SK-N-SH (cell line): ENCODE measurements around the gene CPSF4. TPM values are rescaled to one million over a fixed set of nuclear protein-coding genes. Genes with fewer than 3 reads are reported as not detected.

Experiments
- CTCF ChIA-PET: fragments of 300-600, 350-600 bp; formaldehyde crosslinking; extraction: SDS; loops from one replicate; lab custom pipeline; 2021; lab: Yijun Ruan, JAX
- POLR2A ChIA-PET: fragments of 350-600 bp; sonication (Branson Sonifier 250); formaldehyde crosslinking; extraction: SDS; loops from one replicate; lab custom pipeline; 2020; ENCODE audit warnings: antibody characterized with exemption, inconsistent platforms; lab: Yijun Ruan, JAX
- DNase-seq: peaks from one replicate; pipeline ENCODE4 v3.0.0; 2012
- H2AFZ ChIP-seq: fragments of 200-600 bp; sonication (generic); 2 replicates; pipeline ENCODE4 v1.8.1; 2016; ENCODE audit warnings: antibody characterized with exemption, mild to moderate bottlenecking, low read depth
- H3F3A ChIP-seq: fragments of 200-600 bp; sonication (generic); replicated peaks from 2 replicates; pipeline ENCODE3; 2016; ENCODE audit warnings: antibody characterized with exemption, mild to moderate bottlenecking; ENCODE audit not compliant: insufficient read depth
- H3K27ac ChIP-seq, 2 experiments: fragments of 200-500 bp in 1 of 2; fragments of 200-600 bp in 1 of 2; sonication (Bioruptor generic) in 1 of 2; sonication (generic), shearing (Covaris generic) in 1 of 2; 2 replicates each; pipeline versions ENCODE4 v1.5.1 to v1.6.1; 2014 to 2016; ENCODE audit warnings: low read depth in 2 of 2, inconsistent platforms in 1 of 2, low read length in 1 of 2, mild to moderate bottlenecking in 1 of 2, mixed read lengths in 1 of 2
- H3K27me3 ChIP-seq: fragments of 200-600 bp; sonication (generic), shearing (Covaris generic); 2 replicates; pipeline ENCODE4 v1.6.1; 2016; ENCODE audit warnings: mixed run types; ENCODE audit not compliant: insufficient read depth
- H3K36me3 ChIP-seq, 2 experiments: fragments of 200-500 bp in 1 of 2; fragments of 200-600 bp in 1 of 2; sonication (Bioruptor generic) in 1 of 2; sonication (generic) in 1 of 2; replicated peaks in 1 of 2; 2 replicates each; pipeline versions ENCODE3 to v1.5.1; 2014 to 2016; ENCODE audit warnings: low read length in 1 of 2, mild to moderate bottlenecking in 1 of 2; ENCODE audit not compliant: insufficient read depth in 2 of 2, control insufficient read depth in 1 of 2
- H3K4me1 ChIP-seq, 2 experiments: fragments of 200-500 bp in 1 of 2; fragments of 200-600 bp in 1 of 2; sonication (Bioruptor generic) in 1 of 2; sonication (generic), shearing (Covaris generic) in 1 of 2; 2 replicates each; pipeline versions ENCODE4 v1.5.1 to v1.6.1; 2014 to 2016; ENCODE audit warnings: low read depth in 1 of 2, low read length in 1 of 2, mixed run types in 1 of 2; ENCODE audit not compliant: insufficient read depth in 2 of 2, control insufficient read depth in 1 of 2
- H3K4me2 ChIP-seq: fragments of 200-600 bp; sonication (generic), shearing (Covaris generic); 2 replicates; pipeline ENCODE4 v1.6.1; 2017; ENCODE audit warnings: mixed run types
- H3K4me3 ChIP-seq, 2 experiments: fragments of 200-500 bp in 1 of 2; fragments of 200-600 bp in 1 of 2; sonication (Bioruptor generic) in 1 of 2; sonication (generic), shearing (Covaris generic) in 1 of 2; 2 replicates each; pipeline versions ENCODE4 v1.5.1 to v1.8.1; 2014 to 2016; ENCODE audit warnings: low read depth in 2 of 2, inconsistent platforms in 1 of 2, low read length in 1 of 2, mild to moderate bottlenecking in 1 of 2, mixed read lengths in 1 of 2, moderate library complexity in 1 of 2
- H3K79me2 ChIP-seq: fragments of 200-600 bp; sonication (generic); 2 replicates; pipeline ENCODE4 v1.8.1; 2017; ENCODE audit warnings: mild to moderate bottlenecking; ENCODE audit not compliant: insufficient read depth
- H3K9ac ChIP-seq: fragments of 200-600 bp; sonication (generic); 2 replicates; pipeline ENCODE4 v1.6.1; 2017; ENCODE audit warnings: mixed run types
- H3K9me2 ChIP-seq: fragments of 200-600 bp; sonication (generic); 2 replicates; pipeline ENCODE4 v1.6.1; 2017; ENCODE audit warnings: mixed run types
- H3K9me3 ChIP-seq: fragments of 200-600 bp; sonication (generic); 2 replicates; pipeline ENCODE4 v1.6.1; 2017; ENCODE audit warnings: mixed run types, mild to moderate bottlenecking, moderate library complexity
- H4K20me1 ChIP-seq: fragments of 200-600 bp; sonication (generic); 2 replicates; pipeline ENCODE4 v1.6.1; 2017; ENCODE audit warnings: mild to moderate bottlenecking, mixed run types; ENCODE audit not compliant: insufficient read depth
- CHD2 ChIP-seq: fragments of 150-350 bp; IDR thresholded peaks from 2 replicates; pipeline ENCODE4 v1.6.1; 2018; ENCODE audit warnings: low read length; ENCODE audit not compliant: partially characterized antibody
- EP300 ChIP-seq, 2 experiments: IDR thresholded peaks; 2 replicates each; pipeline versions ENCODE4 v1.4.0 to v1.6.1; 2012; ENCODE audit warnings: borderline replicate concordance in 1 of 2, low read depth in 1 of 2, low read length in 1 of 2
- FOSL2 ChIP-seq: IDR thresholded peaks from 2 replicates; pipeline ENCODE4 v1.4.0; 2012; ENCODE audit warnings: low read depth, mild to moderate bottlenecking, moderate library complexity, borderline replicate concordance
- FOXJ3 ChIP-seq: sonication (generic); formaldehyde crosslinking; IDR thresholded peaks from 2 replicates; pipeline ENCODE4 v1.5.1; 2020; ENCODE audit warnings: mild to moderate bottlenecking, missing genetic modification reagents
- FOXM1 ChIP-seq: IDR thresholded peaks from 2 replicates; pipeline ENCODE4 v1.4.0; 2012; ENCODE audit warnings: low read depth, mild to moderate bottlenecking
- GABPA ChIP-seq: IDR thresholded peaks from 2 replicates; pipeline ENCODE4 v1.4.0; 2012; ENCODE audit warnings: low read depth, mild to moderate bottlenecking
- GATA2 ChIP-seq: sonication (generic); formaldehyde crosslinking; IDR thresholded peaks from 2 replicates; pipeline ENCODE4 v1.5.0; 2020; ENCODE audit warnings: mild to moderate bottlenecking, missing genetic modification reagents
- JUND ChIP-seq: IDR thresholded peaks from 2 replicates; pipeline ENCODE4 v1.4.0; 2012
- MEF2A ChIP-seq: IDR thresholded peaks from 2 replicates; pipeline ENCODE4 v1.4.0; 2012; ENCODE audit warnings: low read depth, borderline replicate concordance
- MXI1 ChIP-seq: IDR thresholded peaks from 2 replicates; pipeline ENCODE4 v1.6.1; 2012; ENCODE audit warnings: mild to moderate bottlenecking, low read depth, low read length, improper control_type of control experiment
- NFIC ChIP-seq: IDR thresholded peaks from 2 replicates; pipeline ENCODE4 v1.4.0; 2012; ENCODE audit warnings: borderline replicate concordance
- RFX5 ChIP-seq: IDR thresholded peaks from 2 replicates; pipeline ENCODE4 v1.6.1; 2012; ENCODE audit warnings: mild to moderate bottlenecking, improper control_type of control experiment, low read length
- SMC3 ChIP-seq: IDR thresholded peaks from 2 replicates; pipeline ENCODE4 v1.6.1; 2012; ENCODE audit warnings: low read depth, low read length, improper control_type of control experiment
- TEAD4 ChIP-seq: IDR thresholded peaks from 2 replicates; pipeline ENCODE4 v1.4.0; 2012; ENCODE audit warnings: mild to moderate bottlenecking, borderline replicate concordance; ENCODE audit not compliant: insufficient read depth
- USF1 ChIP-seq: IDR thresholded peaks from 2 replicates; pipeline ENCODE4 v1.4.0; 2012; ENCODE audit warnings: low read depth, borderline replicate concordance
- USF2 ChIP-seq: fragments of 150-350 bp; IDR thresholded peaks from 2 replicates; pipeline ENCODE4 v1.6.1; 2017; ENCODE audit warnings: antibody characterized with exemption, low read length, low read depth, borderline replicate concordance
- ZBTB33 ChIP-seq: IDR thresholded peaks from 2 replicates; pipeline ENCODE4 v1.4.0; 2012; ENCODE audit warnings: low read depth, borderline replicate concordance
- WGBS: methylation state at CpG from one replicate; pipeline ENCODE4 v1.1.6; 2017; ENCODE audit warnings: low lambda C conversion rate; 5-methylcytosine and 5-hydroxymethylcytosine counted together
- polyA plus RNA-seq, 3 experiments: library from polyadenylated mRNA; depleted of rRNA; stranded (reverse); fragments of >200 nt; gene quantifications; 2 replicates each; pipeline ENCODE4 v1.2.3, GENCODE V29; 2012

The CPSF4 gene
- polyA plus RNA-seq, 1 of the 3 experiments (the other 2 are of a cell fraction), result 101 TPM

GRCh38 chr7:99393355-99394187, 45.2 kb upstream of the CPSF4 start:
- Histone ChIP-seq H3K9ac (no peak overlapping the region), H3K9me3 (no peaks in the 10 kb centered on the region), H3K9me2 (no peaks in the 10 kb centered on the region), H3K4me1 (peaks cover 0 to 17% of the 10 kb centered on the region in 2 experiments; a peak in 1 of 4 replicates), H2AFZ (no peak overlapping the region), H3F3A (peaks cover 78% of the 10 kb centered on the region), H3K36me3 (peaks cover 60 to 63% of the 10 kb centered on the region in 2 experiments), H3K27me3 (no peaks in the 10 kb centered on the region), H4K20me1 (peaks cover 46% of the 10 kb centered on the region), H3K4me2 (peak overlapping the region; percentile 30; the same call in 1 of the 2 replicates), H3K79me2 (peaks cover 18% of the 10 kb centered on the region; the same call in 1 of the 2 replicates), H3K4me3 (peak overlapping the region in 1 of 2 experiments; percentile 41; a peak in 2 of 4 replicates), H3K27ac (peak overlapping the region in 1 of 2 experiments; percentile 67; a peak in 2 of 4 replicates)
- ChIA-PET CTCF (interaction anchor here (0.9 to 3.2 kb wide), 6 partner anchors 9 to 81 kb away, joined by 3 to 11 read pairs (median 4); no protein-coding TSS in a partner anchor), POLR2A (interaction anchor here (0.7 to 10.2 kb wide), 10 partner anchors 10 to 708 kb away, joined by 3 to 102 read pairs (median 5); partner anchors contain the start of genes AP4M1, BUD31, MCM7 and PDAP1)
- peak; percentile 96 for DNase-seq
- WGBS, result 71% methylated on average over 29 of the region's 30 CpGs
- TF ChIP-seq GABPA, result no peak
- no peak for TF ChIP-seq FOXJ3
- TF ChIP-seq USF1, result peak; percentile 50; the same call in 1 of the 2 replicates
- no peak for TF ChIP-seq RFX5
- TF ChIP-seq JUND, result 0 out of 2 replicates have a peak, but pooled peaks have one; percentile 1
- TF ChIP-seq TEAD4, result no peak
- peak; percentile 20; the same call in 1 of the 2 replicates for TF ChIP-seq USF2
- no peak for TF ChIP-seq SMC3
- no peak for TF ChIP-seq MEF2A
- peak; percentile 25 for TF ChIP-seq CHD2
- no peak for TF ChIP-seq NFIC
- TF ChIP-seq GATA2 (CRISPR knock-in tag), result no peak
- no peak for TF ChIP-seq FOSL2
- no peak for TF ChIP-seq FOXM1
- peak; percentile 93 for TF ChIP-seq MXI1
- 0 out of 2 replicates have a peak, but pooled peaks have one; percentile 9 for TF ChIP-seq ZBTB33
- TF ChIP-seq EP300 (IDR thresholded peaks at IDR 0.05; ENCODE audit: borderline replicate concordance in 1 of 2, low read depth in 1 of 2, low read length in 1 of 2), result no peak
